GM12875 (cell line): ENCODE measurements around the gene PAX5.

Experiments
- H3K4me3 ChIP-seq: one replicate; pipeline ENCODE4 v1.5.1; 2011; ENCODE audit warnings: low read depth, low read length, control low read depth
- TF ChIP-seq, protein P1 (sequence below): IDR thresholded peaks from 2 replicates; pipeline ENCODE4 v1.5.1; 2011; ENCODE audit warnings: low read depth, mild to moderate bottlenecking, control low read depth, inconsistent platforms, low read length, moderate library complexity, borderline replicate concordance; ENCODE audit not compliant: insufficient read depth

PAX5 gene

DNA sequence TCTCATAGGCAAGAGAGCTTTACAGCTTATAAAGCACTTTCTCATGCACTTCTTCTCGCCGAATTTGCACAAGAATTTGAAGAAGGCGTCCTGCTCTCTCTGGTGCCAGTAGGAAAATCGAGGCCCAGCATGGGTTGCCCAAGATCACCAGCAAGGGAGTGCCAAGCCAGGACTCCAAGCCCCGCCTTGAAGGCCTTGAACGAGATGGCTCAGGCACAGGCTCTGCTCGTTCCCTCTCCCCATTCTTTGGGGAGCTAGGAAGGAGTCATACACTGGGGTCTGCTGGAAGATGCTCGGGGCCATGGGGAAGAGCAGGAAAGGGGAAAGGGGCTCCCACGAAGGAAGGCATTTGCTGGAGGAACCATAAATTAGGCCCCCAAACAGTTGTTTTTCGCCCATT is 46.7 kb downstream of the PAX5 start:
- H3K4me3 ChIP-seq: no peak overlapping the region

DNA sequence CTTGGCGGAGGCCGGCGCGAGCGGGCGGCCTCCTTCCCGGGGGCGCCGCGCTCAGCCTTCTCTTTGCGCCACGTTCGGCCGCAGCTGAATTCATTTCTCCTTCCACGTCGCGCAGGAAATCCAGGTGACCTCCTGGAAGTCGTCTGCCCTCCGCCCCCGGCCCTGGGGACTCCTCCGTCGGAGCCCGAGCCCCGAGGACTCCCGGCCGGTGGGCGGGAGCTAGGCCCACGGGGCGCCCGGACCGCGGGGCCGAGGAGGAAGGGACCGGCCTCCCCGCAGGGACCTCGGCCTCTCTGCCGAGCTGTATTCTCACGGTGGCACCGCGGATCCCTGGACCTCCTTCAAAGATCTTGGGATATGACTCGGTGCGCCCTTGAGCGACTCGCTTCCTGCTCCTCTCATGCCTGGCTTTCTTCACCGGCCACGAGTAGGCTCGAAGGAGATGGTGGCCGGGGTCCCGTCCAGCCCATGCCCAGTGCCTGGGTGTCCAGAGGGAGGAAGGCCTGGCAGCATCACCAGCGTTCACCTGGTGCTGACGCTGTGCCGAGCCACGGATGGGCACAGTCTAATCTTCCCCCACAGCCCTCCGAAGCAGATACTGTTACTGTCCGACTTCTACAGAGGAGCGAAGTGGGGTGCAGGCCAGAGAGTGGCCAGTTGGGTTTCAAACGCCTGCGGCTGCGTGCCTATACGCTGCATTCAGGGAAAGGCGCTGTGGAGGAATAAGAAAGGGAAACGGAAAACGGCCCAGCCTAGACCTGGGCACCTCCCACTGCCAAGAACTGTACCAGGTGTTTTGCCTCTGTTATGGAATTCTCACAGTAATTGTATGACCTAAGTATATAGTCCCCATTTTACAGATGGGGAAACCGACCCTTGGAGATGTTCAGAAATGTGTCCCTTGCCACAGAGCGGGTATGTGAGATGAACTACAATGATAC is 47.3 kb downstream of the PAX5 start:
- no peak overlapping the region for H3K4me3 ChIP-seq
- TF ChIP-seq, protein P1, sequence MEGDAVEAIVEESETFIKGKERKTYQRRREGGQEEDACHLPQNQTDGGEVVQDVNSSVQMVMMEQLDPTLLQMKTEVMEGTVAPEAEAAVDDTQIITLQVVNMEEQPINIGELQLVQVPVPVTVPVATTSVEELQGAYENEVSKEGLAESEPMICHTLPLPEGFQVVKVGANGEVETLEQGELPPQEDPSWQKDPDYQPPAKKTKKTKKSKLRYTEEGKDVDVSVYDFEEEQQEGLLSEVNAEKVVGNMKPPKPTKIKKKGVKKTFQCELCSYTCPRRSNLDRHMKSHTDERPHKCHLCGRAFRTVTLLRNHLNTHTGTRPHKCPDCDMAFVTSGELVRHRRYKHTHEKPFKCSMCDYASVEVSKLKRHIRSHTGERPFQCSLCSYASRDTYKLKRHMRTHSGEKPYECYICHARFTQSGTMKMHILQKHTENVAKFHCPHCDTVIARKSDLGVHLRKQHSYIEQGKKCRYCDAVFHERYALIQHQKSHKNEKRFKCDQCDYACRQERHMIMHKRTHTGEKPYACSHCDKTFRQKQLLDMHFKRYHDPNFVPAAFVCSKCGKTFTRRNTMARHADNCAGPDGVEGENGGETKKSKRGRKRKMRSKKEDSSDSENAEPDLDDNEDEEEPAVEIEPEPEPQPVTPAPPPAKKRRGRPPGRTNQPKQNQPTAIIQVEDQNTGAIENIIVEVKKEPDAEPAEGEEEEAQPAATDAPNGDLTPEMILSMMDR: no peak

More for the DNA sequence above, 46.7 kb downstream of the PAX5 start:
- TF ChIP-seq, protein P1: no peak

DNA sequence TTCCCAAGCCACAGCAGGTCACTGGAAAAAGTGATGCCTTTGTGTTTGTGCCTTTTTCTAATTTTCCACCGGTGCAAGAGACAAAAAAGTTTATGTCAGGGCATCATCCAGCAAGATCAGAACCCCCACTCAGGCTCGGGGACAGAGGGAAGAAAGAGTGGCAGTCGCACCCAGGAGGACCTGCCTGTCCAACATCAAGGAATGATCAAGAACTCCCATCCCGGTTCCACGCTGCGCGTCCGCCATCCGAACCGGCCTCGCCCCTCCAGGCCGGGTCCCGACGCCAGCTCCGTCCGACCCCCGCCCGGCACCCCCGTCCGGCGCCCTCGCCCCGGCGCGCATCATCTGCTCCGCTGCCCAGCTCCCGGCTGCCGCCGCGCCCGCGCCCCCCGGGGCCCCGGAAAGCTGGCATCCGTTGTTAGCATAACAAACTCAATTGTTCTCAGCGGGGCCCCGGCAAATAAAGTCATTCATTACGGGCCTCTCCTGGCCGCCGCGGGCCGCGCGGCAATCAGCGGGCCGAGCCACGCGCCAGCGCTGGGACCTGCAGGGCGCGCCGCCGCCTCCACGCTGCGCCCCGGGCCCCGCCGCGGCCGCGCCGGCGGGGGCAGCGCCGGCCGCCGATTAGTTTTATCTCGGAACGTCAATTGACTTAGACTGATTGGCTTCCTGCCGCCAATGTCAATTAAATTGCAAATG is 48.1 kb downstream of the PAX5 start:
- TF ChIP-seq, protein P1: no peak
- H3K4me3 ChIP-seq: no peak overlapping the region

DNA sequence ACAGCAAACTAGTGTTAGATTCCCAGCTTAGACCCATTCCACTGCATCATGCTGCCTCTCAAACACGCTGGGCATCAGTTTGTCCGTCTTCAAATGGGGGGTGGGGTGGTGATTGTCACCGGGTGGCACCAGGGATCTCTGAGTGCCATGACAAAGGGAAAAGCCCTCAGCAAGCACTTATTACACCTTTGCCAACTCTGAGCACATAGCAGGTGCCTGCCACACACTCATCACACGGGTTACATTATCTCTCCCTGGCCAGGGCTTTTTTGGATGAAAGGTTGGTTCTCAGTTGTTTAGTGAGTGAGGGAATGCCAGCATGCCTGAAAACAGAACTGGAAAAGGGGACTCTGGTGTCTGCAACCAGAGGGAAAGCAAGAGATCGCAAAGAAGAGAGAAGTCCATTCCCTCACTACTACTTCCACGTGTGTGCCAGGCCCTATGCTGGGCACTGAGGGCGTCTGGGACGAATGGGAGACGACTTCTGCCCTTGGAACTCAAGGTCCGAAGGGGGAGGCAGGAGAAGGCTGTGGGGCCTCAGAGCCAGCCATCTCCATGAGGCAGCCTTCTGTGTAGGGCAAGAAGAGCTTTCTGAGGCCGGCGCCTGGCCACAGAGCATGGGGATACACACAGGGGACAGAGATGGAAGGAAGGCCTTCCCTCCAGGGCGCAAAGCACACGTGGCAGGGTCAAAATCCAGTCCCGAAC is 48.9 kb downstream of the PAX5 start:
- no peak overlapping the region for H3K4me3 ChIP-seq
- TF ChIP-seq, protein P1: no peak

DNA sequence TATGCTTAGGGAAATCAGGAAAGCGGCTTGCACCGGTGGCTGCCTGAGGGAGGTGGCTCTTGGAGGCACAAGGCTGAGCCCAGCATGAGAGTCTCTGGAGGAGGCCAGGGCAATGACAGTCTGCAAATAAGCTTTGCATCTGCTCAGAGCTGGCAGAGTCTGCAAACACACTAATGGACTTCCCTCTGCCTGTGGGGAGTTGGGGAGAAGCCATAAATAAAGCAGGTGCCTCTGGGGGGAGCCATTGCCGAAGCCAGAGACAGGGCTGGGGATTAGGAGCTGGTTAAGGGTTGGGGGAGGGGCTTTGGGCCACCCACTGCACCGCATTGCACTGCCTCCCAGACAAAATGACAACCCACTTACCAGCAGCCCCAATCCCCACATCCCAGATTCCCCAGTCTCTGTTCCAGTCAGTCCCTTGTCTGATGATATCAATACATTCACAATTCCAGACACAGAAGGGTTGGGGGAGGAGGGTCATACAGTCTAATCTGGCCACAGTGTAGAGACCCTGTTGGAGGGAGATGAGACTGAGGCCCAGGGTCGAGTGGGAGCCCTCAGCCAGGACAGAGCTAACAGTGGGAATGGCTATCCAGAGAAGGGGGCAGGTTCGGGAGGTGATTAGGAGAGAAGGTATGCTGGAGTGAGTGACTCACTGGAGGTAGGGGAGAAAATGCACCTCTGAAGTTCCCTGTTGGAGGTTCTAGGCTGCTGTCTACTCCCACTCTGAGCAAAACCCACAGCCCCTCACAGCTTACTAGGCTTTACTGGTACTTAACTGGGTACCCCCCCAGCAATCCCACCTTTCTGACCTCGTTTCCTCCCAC is 53.7 kb downstream of the PAX5 start:
- TF ChIP-seq, protein P1: peak; percentile 18; the same call in 1 of the 2 replicates
- no peak overlapping the region for H3K4me3 ChIP-seq

DNA sequence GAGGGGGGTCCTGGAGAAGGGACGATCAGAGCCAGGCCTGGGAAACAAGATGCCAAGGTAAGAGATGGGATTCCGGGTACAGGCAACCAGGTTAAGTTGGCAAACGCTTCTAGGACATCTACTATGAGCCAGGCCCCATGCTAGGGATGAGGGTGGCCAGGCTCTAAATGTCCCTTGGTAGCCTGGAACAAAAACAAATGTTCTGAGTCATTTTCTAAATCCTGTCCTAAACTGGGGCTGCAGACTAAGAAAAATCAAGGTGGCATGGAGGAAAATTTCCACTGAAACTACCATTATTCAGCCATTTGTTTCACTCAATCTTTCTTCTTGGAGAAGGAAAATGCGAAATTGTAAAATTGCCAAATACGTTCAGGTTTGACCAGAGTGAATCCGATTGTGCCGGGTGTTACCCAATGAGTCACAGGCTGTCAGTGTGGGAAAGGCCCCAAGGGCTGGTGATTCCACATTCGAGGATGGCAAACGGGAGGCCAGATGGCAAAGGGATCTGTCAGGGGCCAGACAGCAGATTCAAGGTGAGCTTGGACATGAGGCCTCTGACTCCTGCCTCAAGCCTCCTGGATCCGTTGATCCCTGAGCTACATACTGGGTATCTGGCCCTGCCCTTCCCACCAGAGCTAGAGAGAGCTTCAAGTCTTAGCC is 57.6 kb downstream of the PAX5 start:
- TF ChIP-seq, protein P1: no peak
- no peak overlapping the region for H3K4me3 ChIP-seq
